C4-2B (cell line): ENCODE data around the gene ICA1.

Experiments
- ZFX ChIP-seq: fragments of 450-650 bp; IDR thresholded peaks from 2 replicates; pipeline ENCODE4 v1.6.1; 2017
- TF ChIP-seq, protein P1 (sequence below): fragments of 450-650 bp; conservative IDR thresholded peaks from 2 replicates; pipeline ENCODE4 v1.5.1; 2017; ENCODE audit warnings: mild to moderate bottlenecking

DNA sequence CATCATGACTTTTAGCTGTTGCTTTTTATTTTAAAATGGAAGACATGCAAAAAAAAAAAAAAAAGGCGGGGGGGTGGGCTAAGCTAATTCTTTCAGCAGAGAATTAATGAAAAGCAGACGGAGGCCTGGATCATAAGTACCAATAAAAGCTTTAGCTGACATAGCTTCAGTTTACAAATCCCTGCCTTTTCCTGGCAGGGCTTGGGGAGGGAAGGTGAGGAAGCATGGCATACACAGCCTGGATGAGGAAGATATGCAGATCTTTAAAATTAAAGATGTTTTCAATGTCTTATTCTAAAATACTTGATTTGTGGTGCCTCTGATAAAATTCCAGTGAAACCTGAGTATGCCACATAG lies 57.0 kb downstream of the ICA1 start:
- TF ChIP-seq, protein P1, sequence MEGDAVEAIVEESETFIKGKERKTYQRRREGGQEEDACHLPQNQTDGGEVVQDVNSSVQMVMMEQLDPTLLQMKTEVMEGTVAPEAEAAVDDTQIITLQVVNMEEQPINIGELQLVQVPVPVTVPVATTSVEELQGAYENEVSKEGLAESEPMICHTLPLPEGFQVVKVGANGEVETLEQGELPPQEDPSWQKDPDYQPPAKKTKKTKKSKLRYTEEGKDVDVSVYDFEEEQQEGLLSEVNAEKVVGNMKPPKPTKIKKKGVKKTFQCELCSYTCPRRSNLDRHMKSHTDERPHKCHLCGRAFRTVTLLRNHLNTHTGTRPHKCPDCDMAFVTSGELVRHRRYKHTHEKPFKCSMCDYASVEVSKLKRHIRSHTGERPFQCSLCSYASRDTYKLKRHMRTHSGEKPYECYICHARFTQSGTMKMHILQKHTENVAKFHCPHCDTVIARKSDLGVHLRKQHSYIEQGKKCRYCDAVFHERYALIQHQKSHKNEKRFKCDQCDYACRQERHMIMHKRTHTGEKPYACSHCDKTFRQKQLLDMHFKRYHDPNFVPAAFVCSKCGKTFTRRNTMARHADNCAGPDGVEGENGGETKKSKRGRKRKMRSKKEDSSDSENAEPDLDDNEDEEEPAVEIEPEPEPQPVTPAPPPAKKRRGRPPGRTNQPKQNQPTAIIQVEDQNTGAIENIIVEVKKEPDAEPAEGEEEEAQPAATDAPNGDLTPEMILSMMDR, result no peak
- no peak for TF ChIP-seq ZFX
